CD4-positive, alpha-beta T cell treated with Interferon alpha-2 for 1 hour (primary cell): ENCODE measurements around the gene SLC25A10.

Experiments
- DNase-seq, 2 donors: peaks; one replicate each; pipeline ENCODE4 v3.0.0-alpha.2; 2020 to 2022

The SLC25A10 gene

GRCh38 chr17:81711814-81712467, at the start of gene SLC25A10:
Gene SLC25A10 (plus strand): TSS chr17:81712284. CDS start chr17:81712427, 143 bp downstream.
- peak; percentile 70 to 81 for DNase-seq

GRCh38 chr17:81664051-81664470, 48.0 kb upstream of the SLC25A10 start:
- DNase-seq: no peak

- DNase-seq: peak in 1 of 2 donors; percentile 45
These were observed 46.6 kb upstream of the SLC25A10 start for GRCh38 chr17:81665205-81666091.

GRCh38 chr17:81666092-81666341, 46.1 kb upstream of the SLC25A10 start:
- no peak for DNase-seq

GRCh38 chr17:81666342-81667191, 45.5 kb upstream of the SLC25A10 start, which contains the start of the genes CCDC137 and OXLD1:
Gene CCDC137 (plus strand): TSS chr17:81666737. CDS start chr17:81666767, 30 bp downstream.
Gene OXLD1 (minus strand): TSS chr17:81666605. CDS start chr17:81666577, 28 bp downstream.
- DNase-seq: peak; percentile 90 to 93

- DNase-seq: no peak
These were observed 44.3 kb upstream of the SLC25A10 start for GRCh38 chr17:81667754-81668153.

- DNase-seq: no peak
These were observed 39.6 kb upstream of the SLC25A10 start for GRCh38 chr17:81672504-81672903.

- DNase-seq: no peak
These were observed 39.1 kb upstream of the SLC25A10 start for GRCh38 chr17:81672954-81673353.

GRCh38 chr17:81673561-81674258, 38.4 kb upstream of the SLC25A10 start:
- DNase-seq: no peak

GRCh38 chr17:81675515-81676221, 36.4 kb upstream of the SLC25A10 start:
- DNase-seq: peak; percentile 14 to 45

- no peak for DNase-seq
These were observed 35.2 kb upstream of the SLC25A10 start for GRCh38 chr17:81676906-81677305.

GRCh38 chr17:81680150-81680549, 31.9 kb upstream of the SLC25A10 start:
- DNase-seq: no peak

GRCh38 chr17:81681672-81682071, 30.4 kb upstream of the SLC25A10 start:
- DNase-seq: no peak

- no peak for DNase-seq
These were observed 29.4 kb upstream of the SLC25A10 start for GRCh38 chr17:81682565-81683207.

GRCh38 chr17:81683208-81683583, 28.9 kb upstream of the SLC25A10 start:
- DNase-seq: no peak

- peak; percentile 97 to 99 for DNase-seq
These were observed 28.3 kb upstream of the SLC25A10 start, which contains the start of the genes ARL16 and HGS for GRCh38 chr17:81683584-81684441. Gene ARL16 (minus strand): TSS chr17:81683797. CDS start chr17:81683753, 44 bp downstream. Gene HGS (plus strand): TSS chr17:81684011. CDS start chr17:81684067, 56 bp downstream.

- no peak for DNase-seq
These were observed 27.6 kb upstream of the SLC25A10 start for GRCh38 chr17:81684442-81684911.

- DNase-seq: no peak
These were observed 27.0 kb upstream of the SLC25A10 start for GRCh38 chr17:81685108-81685507.

GRCh38 chr17:81686614-81687013, 25.5 kb upstream of the SLC25A10 start:
- no peak for DNase-seq
